Lower leg skin (tissue), 4 donors: ENCODE results near the gene TRIM71. TPM values are rescaled to one million over a fixed set of nuclear protein-coding genes. Genes with fewer than 3 reads are reported as not detected.

Source experiments
- DNase-seq, 2 donors: peaks; one replicate each; pipeline ENCODE4 v3.0.0-alpha.2; 2019; ENCODE audit warnings: low spot score in 2 of 2
- H3K4me3 ChIP-seq: fragments of 200-600 bp; sonication (generic); 2 replicates; pipeline ENCODE4 v1.5.1; 2017; ENCODE audit warnings: mild to moderate bottlenecking, low read depth; ENCODE audit not compliant: poor library complexity, severe bottlenecking
- CTCF ChIP-seq, 3 donors: fragments of 450-650 bp; IDR thresholded peaks; one replicate each; pipeline ENCODE4 v1.5.1; 2016; ENCODE audit warnings: antibody characterized with exemption in 3 of 3, mild to moderate bottlenecking in 3 of 3, moderate library complexity in 2 of 3
- POLR2A ChIP-seq, 2 donors: fragments of 450-650 bp; IDR thresholded peaks; one replicate each; pipeline ENCODE4 v1.6.1; 2016 to 2017; ENCODE audit warnings: antibody characterized with exemption in 2 of 2, mild to moderate bottlenecking in 1 of 2, moderate library complexity in 1 of 2
- WGBS, 2 donors: methylation state at CpG; one replicate each; pipeline ENCODE4 v1.1.5; 2018; 5-methylcytosine and 5-hydroxymethylcytosine counted together
- intact Hi-C: fragments of 100-400 bp; cut with DNase I; formaldehyde crosslinking; loops from one replicate; pipeline ENCODE4 v1.15.0; 2023; ENCODE audit warnings: low total_unique reads
- total RNA-seq, 4 donors: library from RNA; depleted of rRNA; stranded (reverse); fragments of >200 nt; gene quantifications; one replicate each; pipeline ENCODE4 v1.1.0, GENCODE V29; 2016

The TRIM71 gene
- total RNA-seq, 4 donors from 2014 or later: 0.03 TPM; not detected in 3

DNA sequence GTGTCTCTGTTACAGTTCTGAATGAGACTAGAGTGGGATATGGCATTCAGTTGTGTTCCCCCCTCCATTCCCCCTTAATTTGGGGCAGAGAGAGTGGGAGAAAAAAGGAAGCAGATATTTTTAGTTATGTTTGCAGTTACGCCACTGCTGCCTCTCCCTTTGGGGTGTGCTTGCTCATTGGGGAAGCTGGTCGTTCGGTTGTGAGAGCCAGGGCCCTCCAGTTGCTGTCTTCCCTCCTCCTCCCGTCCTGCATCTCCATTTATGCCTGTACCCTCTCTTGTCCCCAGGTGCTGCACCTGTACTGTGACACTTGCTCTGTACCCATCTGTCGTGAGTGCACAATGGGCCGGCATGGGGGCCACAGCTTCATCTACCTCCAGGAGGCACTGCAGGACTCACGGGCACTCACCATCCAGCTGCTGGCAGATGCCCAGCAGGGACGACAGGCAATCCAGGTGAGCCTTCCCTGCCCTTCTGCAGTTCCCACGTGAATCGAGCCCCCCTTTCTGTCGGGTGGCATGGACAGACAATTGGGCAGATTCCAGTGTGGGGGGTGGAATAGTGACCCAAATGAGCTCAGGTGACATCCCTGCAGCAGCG lies 55.8 kb downstream of the TRIM71 start:
- no peak for DNase-seq
- no peak for TF ChIP-seq POLR2A (IDR thresholded peaks at IDR 0.05)
- no peak for TF ChIP-seq CTCF (IDR thresholded peaks at IDR 0.05)
- no peak overlapping the region for H3K4me3 ChIP-seq
- WGBS, 2 donors: 42 to 56% methylated on average over 12 of the region's 12 CpGs
- intact Hi-C loops: no loop called here

DNA sequence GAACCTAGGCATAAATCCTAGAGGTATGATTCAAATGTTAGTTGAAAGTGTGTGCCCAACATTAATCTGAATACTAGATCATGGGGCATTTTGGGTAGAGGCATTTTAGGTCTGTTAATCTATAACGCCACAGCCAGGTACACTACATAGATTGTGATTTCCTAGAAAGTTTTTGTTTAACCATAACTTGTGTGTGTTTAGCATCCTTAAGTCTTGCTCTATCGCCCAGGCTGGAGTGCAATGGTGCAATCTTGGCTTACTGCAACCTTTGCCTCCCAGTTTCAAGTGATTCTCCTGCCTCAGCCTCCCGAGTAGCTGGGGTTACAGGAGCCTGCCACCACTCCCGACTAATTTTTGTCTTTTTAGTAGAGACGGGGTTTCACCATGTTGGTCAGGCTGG lies 59.1 kb downstream of the TRIM71 start:
- TF ChIP-seq POLR2A (IDR thresholded peaks at IDR 0.05): no peak
- no peak for TF ChIP-seq CTCF (IDR thresholded peaks at IDR 0.05)
- no peak for DNase-seq
- no peak overlapping the region for H3K4me3 ChIP-seq
- 94 to 97% methylated on average over 5 of the region's 5 CpGs for WGBS, 2 donors
- intact Hi-C loops: no loop called here

DNA sequence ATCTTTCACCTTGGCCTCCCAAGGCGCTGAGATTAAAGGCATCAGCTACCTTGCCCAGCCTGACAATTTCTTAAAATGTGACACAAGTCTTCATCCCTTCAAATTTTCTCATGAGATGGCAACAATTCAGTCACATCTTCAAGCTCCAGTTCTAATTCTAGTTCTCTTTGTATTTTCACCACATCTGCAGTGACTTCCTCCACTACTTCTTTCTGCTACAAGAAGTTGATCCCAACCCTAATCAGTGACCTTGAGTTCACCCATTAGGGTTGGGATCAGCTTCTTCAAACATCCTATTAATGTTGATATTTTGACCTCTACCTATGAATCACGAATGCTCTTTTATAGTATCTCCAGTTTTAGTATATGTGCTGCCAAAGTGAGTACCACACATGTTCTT lies 59.8 kb downstream of the TRIM71 start:
- WGBS, 2 donors: 88 to 95% methylated on average over 2 of the region's 2 CpGs
- intact Hi-C loops: no loop called here

DNA sequence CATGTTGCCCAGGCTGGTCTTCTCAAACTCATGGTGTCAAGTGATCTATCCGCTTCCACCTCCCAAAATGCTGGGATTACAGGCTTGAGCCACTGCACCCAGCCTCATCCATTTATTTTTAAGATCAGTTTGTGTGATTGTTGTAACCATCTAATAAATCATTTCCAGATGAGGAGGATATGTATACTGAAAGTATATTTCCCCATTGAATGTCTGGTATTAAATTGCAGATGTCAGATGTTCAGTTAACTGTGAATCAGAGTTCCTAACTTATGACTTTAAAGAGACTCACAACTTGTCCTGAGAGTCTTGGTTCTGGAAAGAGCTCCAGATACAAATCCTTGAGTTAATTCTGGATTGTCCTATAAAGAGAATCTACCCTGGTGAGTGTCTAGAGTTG lies 62.4 kb downstream of the TRIM71 start:
- DNase-seq: no peak
- H3K4me3 ChIP-seq: no peak overlapping the region
- TF ChIP-seq CTCF (IDR thresholded peaks at IDR 0.05) (no peak), POLR2A (IDR thresholded peaks at IDR 0.05) (no peak)
- intact Hi-C loops: no loop called here
- 96 to 100% methylated on average over 1 of the region's 1 CpG for WGBS, 2 donors

More for the DNA sequence above, 59.8 kb downstream of the TRIM71 start:
- DNase-seq: no peak
- H3K4me3 ChIP-seq: no peak overlapping the region
- no peak for TF ChIP-seq CTCF (IDR thresholded peaks at IDR 0.05)
- TF ChIP-seq POLR2A (IDR thresholded peaks at IDR 0.05): no peak

DNA sequence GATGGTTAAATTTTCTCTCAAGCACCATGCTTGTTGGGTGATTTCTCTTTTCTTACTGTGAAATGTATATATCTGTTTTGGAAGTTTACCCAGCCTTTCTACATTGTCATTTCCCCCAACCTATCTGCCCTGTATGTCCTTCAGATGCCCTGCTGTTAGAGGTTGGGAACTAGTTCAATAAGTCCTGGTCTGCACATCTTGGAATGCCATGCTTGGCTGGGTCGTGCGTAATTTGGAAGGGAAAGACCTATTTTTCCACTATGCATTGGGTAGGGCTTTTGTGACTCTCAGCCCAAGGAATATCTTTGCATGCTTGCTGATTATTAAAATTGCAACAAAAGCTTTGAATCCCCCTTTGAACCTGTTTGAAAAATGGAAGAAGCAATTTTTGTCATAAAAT lies 63.8 kb downstream of the TRIM71 start:
- H3K4me3 ChIP-seq: no peak overlapping the region
- intact Hi-C loops: no loop called here
- DNase-seq: no peak
- whole genome bisulfite sequencing, 2 donors: 86 to 89% methylated on average over 2 of the region's 2 CpGs
- TF ChIP-seq POLR2A (IDR thresholded peaks at IDR 0.05) (no peak), CTCF (IDR thresholded peaks at IDR 0.05) (no peak)

DNA sequence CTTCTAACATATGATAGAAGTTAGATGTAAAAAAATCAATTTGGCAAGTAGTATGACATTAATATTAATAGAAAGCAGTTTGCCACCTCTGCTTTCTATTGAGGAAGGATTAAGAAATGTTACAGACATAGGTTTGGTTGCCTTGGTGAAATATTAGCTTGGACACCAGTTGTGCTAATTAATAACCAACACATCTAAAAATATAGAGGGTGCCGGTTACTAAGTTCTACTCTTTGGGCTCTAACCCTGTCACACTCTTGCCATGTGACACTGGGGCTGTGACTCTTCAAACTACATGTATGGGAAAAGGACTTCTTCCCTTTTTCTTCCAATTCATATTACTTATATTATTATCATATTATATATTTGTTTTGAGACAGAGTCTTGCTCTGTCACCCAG lies 64.4 kb downstream of the TRIM71 start:
- H3K4me3 ChIP-seq: no peak overlapping the region
- DNase-seq: no peak
- intact Hi-C loops: no loop called here
- TF ChIP-seq CTCF (IDR thresholded peaks at IDR 0.05) (no peak), POLR2A (IDR thresholded peaks at IDR 0.05) (no peak)
- 76 to 96% methylated on average over 1 of the region's 1 CpG for WGBS, 2 donors
